Mammary epithelial cell (primary cell): Measurements from ENCODE around the gene RIPOR3.

Experiments used
- EZH2 ChIP-seq: IDR thresholded peaks from 2 replicates; pipeline ENCODE4 v1.6.1; 2012; ENCODE audit warnings: low read length, inconsistent platforms, borderline replicate concordance
- TF ChIP-seq, protein P1 (sequence below), 2 donors: IDR thresholded peaks in 1 of 2; conservative IDR thresholded peaks in 1 of 2; 2 replicates each; pipeline ENCODE4 v1.5.1; 2011 to 2012; ENCODE audit warnings: inconsistent platforms in 2 of 2, low read length in 2 of 2, mild to moderate bottlenecking in 2 of 2, control low read depth in 1 of 2, low read depth in 1 of 2; ENCODE audit not compliant: insufficient read depth in 1 of 2; ENCODE audit errors: extremely low read depth in 1 of 2

DNA sequence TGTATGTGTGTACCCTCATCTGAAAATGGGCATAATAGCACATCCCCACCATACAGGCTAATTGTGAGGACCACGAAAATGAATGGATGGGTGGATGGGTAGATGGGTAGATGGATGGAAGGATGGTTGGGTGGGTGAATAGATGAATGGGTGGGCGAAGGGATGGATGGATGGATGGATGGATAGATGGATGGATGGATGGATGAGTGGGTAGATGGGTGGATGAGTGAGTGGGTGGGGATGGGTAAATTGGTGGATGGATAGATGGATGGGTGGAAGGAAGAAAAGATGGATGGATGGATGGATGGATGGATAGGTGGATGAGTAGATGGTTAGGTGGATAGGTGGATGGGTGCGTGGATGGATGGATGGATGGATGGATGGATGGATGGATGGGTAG is 19.7 kb downstream of the RIPOR3 start:
- TF ChIP-seq, protein P1, sequence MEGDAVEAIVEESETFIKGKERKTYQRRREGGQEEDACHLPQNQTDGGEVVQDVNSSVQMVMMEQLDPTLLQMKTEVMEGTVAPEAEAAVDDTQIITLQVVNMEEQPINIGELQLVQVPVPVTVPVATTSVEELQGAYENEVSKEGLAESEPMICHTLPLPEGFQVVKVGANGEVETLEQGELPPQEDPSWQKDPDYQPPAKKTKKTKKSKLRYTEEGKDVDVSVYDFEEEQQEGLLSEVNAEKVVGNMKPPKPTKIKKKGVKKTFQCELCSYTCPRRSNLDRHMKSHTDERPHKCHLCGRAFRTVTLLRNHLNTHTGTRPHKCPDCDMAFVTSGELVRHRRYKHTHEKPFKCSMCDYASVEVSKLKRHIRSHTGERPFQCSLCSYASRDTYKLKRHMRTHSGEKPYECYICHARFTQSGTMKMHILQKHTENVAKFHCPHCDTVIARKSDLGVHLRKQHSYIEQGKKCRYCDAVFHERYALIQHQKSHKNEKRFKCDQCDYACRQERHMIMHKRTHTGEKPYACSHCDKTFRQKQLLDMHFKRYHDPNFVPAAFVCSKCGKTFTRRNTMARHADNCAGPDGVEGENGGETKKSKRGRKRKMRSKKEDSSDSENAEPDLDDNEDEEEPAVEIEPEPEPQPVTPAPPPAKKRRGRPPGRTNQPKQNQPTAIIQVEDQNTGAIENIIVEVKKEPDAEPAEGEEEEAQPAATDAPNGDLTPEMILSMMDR (conservative IDR thresholded peaks at IDR 0.05 in 1 of 2, IDR thresholded peaks at IDR 0.05 in 1 of 2; ENCODE audit: extremely low read depth in 1 of 2, insufficient read depth in 1 of 2, low read depth in 1 of 2, low read length in 2 of 2): no peak
- TF ChIP-seq EZH2: no peak
